ENCODE measurements around the gene NCKAP5.

Gene NCKAP5

GRCh38 chr2:132761437-132761836 lies 806.8 kb downstream of the NCKAP5 start:
- no peak overlapping the region for H3K4me2 ChIP-seq (ENCODE audit: insufficient read depth, low read length, poor library complexity, severe bottlenecking)
- H3K9me3 ChIP-seq (replicated peaks in 1 of 2; ENCODE audit: control insufficient read depth in 2 of 2, insufficient read depth in 1 of 2, low read depth in 1 of 2, low read length in 2 of 2): no peaks in the 10 kb centered on the region
- H3K9ac ChIP-seq (ENCODE audit: low read depth, low read length, poor library complexity): no peak overlapping the region
- H2AK5ac ChIP-seq (ENCODE audit: low read depth, low read length): no peak overlapping the region
- no peak for DNase-seq (ENCODE audit: low spot score)
- no CpG with 5 or more reads among the region's 1 CpG for WGBS, 2 donors (ENCODE audit: extremely low coverage in 2 of 2, insufficient read length in 2 of 2, insufficient replicate concordance in 1 of 2)
- H2BK120ac ChIP-seq (ENCODE audit: low read depth, low read length): no peak overlapping the region
- no peaks in the 10 kb centered on the region for H3K27me3 ChIP-seq (ENCODE audit: control insufficient read depth in 3 of 3, insufficient read depth in 3 of 3, low read depth in 1 of 3, low read length in 3 of 3)
- no peak overlapping the region for H3K27ac ChIP-seq (replicated peaks; ENCODE audit: low read length)
- no peaks in the 10 kb centered on the region for H3K79me1 ChIP-seq (ENCODE audit: low read depth, low read length)
- no peak overlapping the region for H3K4me3 ChIP-seq (ENCODE audit: low read length in 2 of 2)
- H3K18ac ChIP-seq (ENCODE audit: low read length): no peak overlapping the region
- H3K14ac ChIP-seq (ENCODE audit: low read length): no peak overlapping the region
- H3K4ac ChIP-seq (ENCODE audit: low read length): no peak overlapping the region
- no peak overlapping the region for H3K23ac ChIP-seq (ENCODE audit: low read depth, low read length, poor library complexity)
- H2AFZ ChIP-seq (ENCODE audit: low read length): no peak overlapping the region
- no peak overlapping the region for H2BK5ac ChIP-seq (ENCODE audit: low read length)
- no peak overlapping the region for H2BK15ac ChIP-seq (ENCODE audit: low read length)
- H3K4me1 ChIP-seq (ENCODE audit: control insufficient read depth in 2 of 2, insufficient read depth in 1 of 2, low read depth in 1 of 2, low read length in 2 of 2): peaks cover 4 to 9% of the 10 kb centered on the region in 2 donors
- H4K91ac ChIP-seq (ENCODE audit: low read depth, low read length, poor library complexity): no peak overlapping the region
- H2BK12ac ChIP-seq (ENCODE audit: low read length): no peak overlapping the region
- H4K8ac ChIP-seq (ENCODE audit: low read depth, low read length): no peak overlapping the region
- peaks cover 0 to 36% of the 10 kb centered on the region in 2 donors for H3K36me3 ChIP-seq (replicated peaks in 1 of 2; ENCODE audit: control insufficient read depth in 2 of 2, insufficient read depth in 2 of 2, low read length in 2 of 2)

GRCh38 chr2:132760971-132761370 lies 807.3 kb downstream of the NCKAP5 start:
- Histone ChIP-seq H4K91ac (ENCODE audit: low read depth, low read length, poor library complexity) (no peak overlapping the region), H4K8ac (ENCODE audit: low read depth, low read length) (no peak overlapping the region), H3K4me1 (ENCODE audit: control insufficient read depth in 2 of 2, insufficient read depth in 1 of 2, low read depth in 1 of 2, low read length in 2 of 2) (peaks cover 4 to 9% of the 10 kb centered on the region in 2 donors), H2AK5ac (ENCODE audit: low read depth, low read length) (no peak overlapping the region), H3K27ac (replicated peaks; ENCODE audit: low read length) (no peak overlapping the region), H3K14ac (ENCODE audit: low read length) (no peak overlapping the region), H2BK12ac (ENCODE audit: low read length) (no peak overlapping the region), H3K79me1 (ENCODE audit: low read depth, low read length) (no peaks in the 10 kb centered on the region), H3K9ac (ENCODE audit: low read depth, low read length, poor library complexity) (no peak overlapping the region), H3K4ac (ENCODE audit: low read length) (no peak overlapping the region), H3K4me3 (ENCODE audit: low read length in 2 of 2) (no peak overlapping the region), H3K9me3 (replicated peaks in 1 of 2; ENCODE audit: control insufficient read depth in 2 of 2, insufficient read depth in 1 of 2, low read depth in 1 of 2, low read length in 2 of 2) (no peaks in the 10 kb centered on the region), H2BK15ac (ENCODE audit: low read length) (no peak overlapping the region), H2BK120ac (ENCODE audit: low read depth, low read length) (no peak overlapping the region), H3K27me3 (ENCODE audit: control insufficient read depth in 3 of 3, insufficient read depth in 3 of 3, low read depth in 1 of 3, low read length in 3 of 3) (no peaks in the 10 kb centered on the region), H3K18ac (ENCODE audit: low read length) (no peak overlapping the region), H2BK5ac (ENCODE audit: low read length) (no peak overlapping the region), H2AFZ (ENCODE audit: low read length) (no peak overlapping the region), H3K23ac (ENCODE audit: low read depth, low read length, poor library complexity) (no peak overlapping the region), H3K4me2 (ENCODE audit: insufficient read depth, low read length, poor library complexity, severe bottlenecking) (no peak overlapping the region), H3K36me3 (replicated peaks in 1 of 2; ENCODE audit: control insufficient read depth in 2 of 2, insufficient read depth in 2 of 2, low read length in 2 of 2) (peaks cover 0 to 36% of the 10 kb centered on the region in 2 donors)
- DNase-seq (ENCODE audit: low spot score): no peak
- WGBS, 2 donors (ENCODE audit: extremely low coverage in 2 of 2, insufficient read length in 2 of 2, insufficient replicate concordance in 1 of 2): no CpG with 5 or more reads among the region's 4 CpGs

DNA sequence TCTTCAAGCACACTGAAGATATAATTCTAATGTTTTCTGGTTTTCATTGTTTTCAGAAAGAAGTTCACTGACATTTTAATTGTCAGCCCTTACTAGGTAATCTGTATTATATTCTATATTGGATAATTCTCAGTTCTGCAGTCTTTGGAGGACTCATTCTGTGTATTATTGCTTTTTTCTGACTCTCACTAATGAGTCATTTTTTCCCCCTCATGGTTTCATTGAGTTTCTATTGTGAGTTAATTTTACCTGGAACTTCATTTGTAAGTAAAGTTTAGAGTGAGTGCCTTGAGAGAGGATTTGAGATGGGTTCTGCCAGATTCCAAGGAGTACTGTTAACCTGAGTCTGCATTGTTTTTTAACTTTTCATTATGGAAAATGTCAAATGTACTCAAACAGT lies 807.9 kb downstream of the NCKAP5 start:
- no peak overlapping the region for H3K14ac ChIP-seq (ENCODE audit: low read length)
- no peaks in the 10 kb centered on the region for H3K27me3 ChIP-seq (ENCODE audit: control insufficient read depth in 3 of 3, insufficient read depth in 3 of 3, low read depth in 1 of 3, low read length in 3 of 3)
- H3K27ac ChIP-seq (replicated peaks; ENCODE audit: low read length): no peak overlapping the region
- H3K4me2 ChIP-seq (ENCODE audit: insufficient read depth, low read length, poor library complexity, severe bottlenecking): no peak overlapping the region
- peaks cover 4 to 9% of the 10 kb centered on the region in 2 donors for H3K4me1 ChIP-seq (ENCODE audit: control insufficient read depth in 2 of 2, insufficient read depth in 1 of 2, low read depth in 1 of 2, low read length in 2 of 2)
- DNase-seq (ENCODE audit: low spot score): no peak
- no peak overlapping the region for H2BK12ac ChIP-seq (ENCODE audit: low read length)
- H3K23ac ChIP-seq (ENCODE audit: low read depth, low read length, poor library complexity): no peak overlapping the region
- no peaks in the 10 kb centered on the region for H3K9me3 ChIP-seq (replicated peaks in 1 of 2; ENCODE audit: control insufficient read depth in 2 of 2, insufficient read depth in 1 of 2, low read depth in 1 of 2, low read length in 2 of 2)
- H2BK120ac ChIP-seq (ENCODE audit: low read depth, low read length): no peak overlapping the region
- no peak overlapping the region for H3K18ac ChIP-seq (ENCODE audit: low read length)
- H3K36me3 ChIP-seq (replicated peaks in 1 of 2; ENCODE audit: control insufficient read depth in 2 of 2, insufficient read depth in 2 of 2, low read length in 2 of 2): peaks cover 0 to 36% of the 10 kb centered on the region in 2 donors
- no peak overlapping the region for H3K4ac ChIP-seq (ENCODE audit: low read length)
- no peaks in the 10 kb centered on the region for H3K79me1 ChIP-seq (ENCODE audit: low read depth, low read length)
- H2AK5ac ChIP-seq (ENCODE audit: low read depth, low read length): no peak overlapping the region
- H4K8ac ChIP-seq (ENCODE audit: low read depth, low read length): no peak overlapping the region
- no peak overlapping the region for H2BK15ac ChIP-seq (ENCODE audit: low read length)
- no peak overlapping the region for H2BK5ac ChIP-seq (ENCODE audit: low read length)
- no peak overlapping the region for H3K9ac ChIP-seq (ENCODE audit: low read depth, low read length, poor library complexity)
- no peak overlapping the region for H3K4me3 ChIP-seq (ENCODE audit: low read length in 2 of 2)
- H2AFZ ChIP-seq (ENCODE audit: low read length): no peak overlapping the region
- no peak overlapping the region for H4K91ac ChIP-seq (ENCODE audit: low read depth, low read length, poor library complexity)

GRCh38 chr2:132758995-132759394 lies 809.3 kb downstream of the NCKAP5 start:
- DNase-seq (ENCODE audit: low spot score): no peak
- Histone ChIP-seq H3K14ac (ENCODE audit: low read length) (no peak overlapping the region), H4K91ac (ENCODE audit: low read depth, low read length, poor library complexity) (no peak overlapping the region), H2BK5ac (ENCODE audit: low read length) (no peak overlapping the region), H3K4me3 (ENCODE audit: low read length in 2 of 2) (no peak overlapping the region), H3K4me1 (ENCODE audit: control insufficient read depth in 2 of 2, insufficient read depth in 1 of 2, low read depth in 1 of 2, low read length in 2 of 2) (peaks cover 4 to 9% of the 10 kb centered on the region in 2 donors), H3K9me3 (replicated peaks in 1 of 2; ENCODE audit: control insufficient read depth in 2 of 2, insufficient read depth in 1 of 2, low read depth in 1 of 2, low read length in 2 of 2) (no peaks in the 10 kb centered on the region), H2BK12ac (ENCODE audit: low read length) (no peak overlapping the region), H3K9ac (ENCODE audit: low read depth, low read length, poor library complexity) (no peak overlapping the region), H2BK15ac (ENCODE audit: low read length) (no peak overlapping the region), H2AK5ac (ENCODE audit: low read depth, low read length) (no peak overlapping the region), H2BK120ac (ENCODE audit: low read depth, low read length) (no peak overlapping the region), H3K27ac (replicated peaks; ENCODE audit: low read length) (no peak overlapping the region), H3K23ac (ENCODE audit: low read depth, low read length, poor library complexity) (no peak overlapping the region), H3K79me1 (ENCODE audit: low read depth, low read length) (no peaks in the 10 kb centered on the region), H3K18ac (ENCODE audit: low read length) (no peak overlapping the region), H3K27me3 (ENCODE audit: control insufficient read depth in 3 of 3, insufficient read depth in 3 of 3, low read depth in 1 of 3, low read length in 3 of 3) (no peaks in the 10 kb centered on the region), H3K4me2 (ENCODE audit: insufficient read depth, low read length, poor library complexity, severe bottlenecking) (no peak overlapping the region), H3K4ac (ENCODE audit: low read length) (no peak overlapping the region), H4K8ac (ENCODE audit: low read depth, low read length) (no peak overlapping the region), H2AFZ (ENCODE audit: low read length) (no peak overlapping the region), H3K36me3 (replicated peaks in 1 of 2; ENCODE audit: control insufficient read depth in 2 of 2, insufficient read depth in 2 of 2, low read length in 2 of 2) (peaks cover 0 to 33% of the 10 kb centered on the region in 2 donors)
